NCI-H1930 (cell line): Measurements from ENCODE around the gene PMAIP1.
"Not testable (repeated sequence)": the region's sequence is repeated elsewhere in the genome, so short reads cannot be mapped to it uniquely, and the experiment has no call there.

Experiments
- DNase-seq, 2 experiments: peaks; one replicate each; lab custom pipeline; 2025; lab: John Stamatoyannopoulos, UW

Gene PMAIP1

GRCh38 chr18:59899298-59900221 is at the start of gene PMAIP1:
PMAIP1 (plus strand) TSS chr18:59899996; CDS start chr18:59900178, 182 bp downstream.
- DNase-seq, result peak; percentile 92 to 94

GRCh38 chr18:59851784-59852399 is 47.9 kb upstream of the PMAIP1 start:
- DNase-seq, result no peak

- DNase-seq, result no peak
These were observed 47.2 kb upstream of the PMAIP1 start for GRCh38 chr18:59852548-59852947.

GRCh38 chr18:59853380-59853779 is 46.4 kb upstream of the PMAIP1 start:
- no peak for DNase-seq

- not testable (repeated sequence) for DNase-seq
These were observed 45.8 kb upstream of the PMAIP1 start for GRCh38 chr18:59853988-59854387.

GRCh38 chr18:59861009-59861408 is 38.8 kb upstream of the PMAIP1 start:
- no peak for DNase-seq

GRCh38 chr18:59861963-59862819 is 37.6 kb upstream of the PMAIP1 start:
- DNase-seq, result no peak

- DNase-seq, result no peak
These were observed 34.4 kb upstream of the PMAIP1 start for GRCh38 chr18:59865241-59865986.

GRCh38 chr18:59866551-59867269 is 33.1 kb upstream of the PMAIP1 start:
- no peak for DNase-seq

- DNase-seq, result no peak
These were observed 32.3 kb upstream of the PMAIP1 start for GRCh38 chr18:59867337-59868104.

- DNase-seq, result no peak
These were observed 29.1 kb upstream of the PMAIP1 start for GRCh38 chr18:59870623-59871130.

GRCh38 chr18:59871711-59872362 is 28.0 kb upstream of the PMAIP1 start:
- DNase-seq, result no peak

GRCh38 chr18:59873641-59874040 is 26.2 kb upstream of the PMAIP1 start:
- DNase-seq, result no peak

- DNase-seq, result no peak
These were observed 25.6 kb upstream of the PMAIP1 start for GRCh38 chr18:59874166-59874565.

- no peak for DNase-seq
These were observed 23.5 kb upstream of the PMAIP1 start for GRCh38 chr18:59876310-59876626.

GRCh38 chr18:59877361-59877760 is 22.4 kb upstream of the PMAIP1 start:
- no peak for DNase-seq

- no peak for DNase-seq
These were observed 21.2 kb upstream of the PMAIP1 start for GRCh38 chr18:59878644-59879043.

GRCh38 chr18:59881728-59882656 is 17.8 kb upstream of the PMAIP1 start:
- no peak for DNase-seq
